ENCODE measurements around the gene MDM2.

The MDM2 gene

GRCh38 chr12:68854078-68854468 is 46.1 kb downstream of the MDM2 start:
- no peak for DNase-seq

- DNase-seq: no peak
Measured at GRCh38 chr12:68854554-68854953, 46.6 kb downstream of the MDM2 start.

GRCh38 chr12:68855111-68855510 is 47.1 kb downstream of the MDM2 start:
- DNase-seq: no peak

GRCh38 chr12:68855771-68856170 is 47.8 kb downstream of the MDM2 start:
- no peak for DNase-seq

GRCh38 chr12:68856510-68856909 is 48.5 kb downstream of the MDM2 start:
- DNase-seq: no peak

- no peak for DNase-seq
Measured at GRCh38 chr12:68861890-68862289, 53.9 kb downstream of the MDM2 start.

- no peak for DNase-seq
Measured at GRCh38 chr12:68863109-68863770, 55.3 kb downstream of the MDM2 start.

GRCh38 chr12:68863886-68864454 is 56.0 kb downstream of the MDM2 start:
- peak; percentile 67 for DNase-seq

- no peak for DNase-seq
Measured at GRCh38 chr12:68864604-68865003, 56.6 kb downstream of the MDM2 start.

- DNase-seq: no peak
Measured at GRCh38 chr12:68865399-68866164, 57.6 kb downstream of the MDM2 start.

GRCh38 chr12:68866950-68867349 is 59.0 kb downstream of the MDM2 start:
- DNase-seq: no peak

GRCh38 chr12:68867606-68868005 is 59.6 kb downstream of the MDM2 start:
- DNase-seq: no peak

GRCh38 chr12:68868043-68868790 is 60.2 kb downstream of the MDM2 start:
- DNase-seq: no peak

GRCh38 chr12:68870011-68870410 is 62.0 kb downstream of the MDM2 start:
- DNase-seq: no peak

GRCh38 chr12:68870443-68870842 is 62.5 kb downstream of the MDM2 start:
- DNase-seq: no peak

GRCh38 chr12:68871396-68871795 is 63.4 kb downstream of the MDM2 start:
- no peak for DNase-seq

- DNase-seq: no peak
Measured at GRCh38 chr12:68871921-68872320, 63.9 kb downstream of the MDM2 start.

- DNase-seq: no peak
Measured at GRCh38 chr12:68873316-68873715, 65.3 kb downstream of the MDM2 start.

GRCh38 chr12:68876461-68876860 is 68.5 kb downstream of the MDM2 start:
- DNase-seq: no peak

GRCh38 chr12:68877583-68877982 is 69.6 kb downstream of the MDM2 start:
- no peak for DNase-seq

GRCh38 chr12:68878283-68878682 is 70.3 kb downstream of the MDM2 start:
- DNase-seq: no peak

- DNase-seq: no peak
Measured at GRCh38 chr12:68878846-68879245, 70.9 kb downstream of the MDM2 start.

GRCh38 chr12:68880660-68881325 is 72.8 kb downstream of the MDM2 start:
- DNase-seq: no peak

All from fibroblast of skin of abdomen (primary cell).